H1 (cell line): ENCODE results near the gene TOB1.

Source experiments
- CREB1 ChIP-seq: IDR thresholded peaks from 2 replicates; pipeline ENCODE4 v1.6.1; 2012; ENCODE audit warnings: inconsistent platforms
- JUN ChIP-seq: IDR thresholded peaks from 2 replicates; pipeline ENCODE4 v1.6.1; 2011; ENCODE audit warnings: low read depth, mild to moderate bottlenecking, improper control_type of control experiment, low read length
- RBBP5 ChIP-seq: IDR thresholded peaks from 2 replicates; pipeline ENCODE4 v1.7.1; 2012; ENCODE audit warnings: low read depth, mild to moderate bottlenecking, inconsistent platforms, low read length, moderate library complexity, borderline replicate concordance
- TAF1 ChIP-seq: IDR thresholded peaks from 2 replicates; pipeline ENCODE4 v1.6.1; 2011; ENCODE audit warnings: mild to moderate bottlenecking, low read depth, low read length
- YY1 ChIP-seq: IDR thresholded peaks from 2 replicates; pipeline ENCODE4 v1.6.1; 2011; ENCODE audit warnings: low read depth, mild to moderate bottlenecking, low read length
- ZNF274 ChIP-seq: IDR thresholded peaks from 2 replicates; pipeline ENCODE4 v1.7.0; 2012; ENCODE audit warnings: low read length, borderline replicate concordance; ENCODE audit errors: extremely low read depth
- TF ChIP-seq, protein P1 (sequence below): fragments of 300-600 bp; sonication (generic); IDR thresholded peaks from 2 replicates; pipeline ENCODE4 v1.7.1; 2012; ENCODE audit warnings: low read length, moderate library complexity, mild to moderate bottlenecking, inconsistent platforms; ENCODE audit not compliant: insufficient replicate concordance
- TF ChIP-seq, protein P2 (sequence below), 3 experiments: IDR thresholded peaks; 1 replicate in 2 of 3; 2 replicates in 1 of 3; pipeline versions ENCODE4 v1.5.1 to v1.6.1; 2011; ENCODE audit warnings: low read length in 3 of 3, mild to moderate bottlenecking in 3 of 3, inconsistent platforms in 2 of 3, low read depth in 1 of 3, moderate library complexity in 1 of 3; ENCODE audit not compliant: insufficient read depth in 1 of 3; ENCODE audit errors: control extremely low read depth in 1 of 3

DNA sequence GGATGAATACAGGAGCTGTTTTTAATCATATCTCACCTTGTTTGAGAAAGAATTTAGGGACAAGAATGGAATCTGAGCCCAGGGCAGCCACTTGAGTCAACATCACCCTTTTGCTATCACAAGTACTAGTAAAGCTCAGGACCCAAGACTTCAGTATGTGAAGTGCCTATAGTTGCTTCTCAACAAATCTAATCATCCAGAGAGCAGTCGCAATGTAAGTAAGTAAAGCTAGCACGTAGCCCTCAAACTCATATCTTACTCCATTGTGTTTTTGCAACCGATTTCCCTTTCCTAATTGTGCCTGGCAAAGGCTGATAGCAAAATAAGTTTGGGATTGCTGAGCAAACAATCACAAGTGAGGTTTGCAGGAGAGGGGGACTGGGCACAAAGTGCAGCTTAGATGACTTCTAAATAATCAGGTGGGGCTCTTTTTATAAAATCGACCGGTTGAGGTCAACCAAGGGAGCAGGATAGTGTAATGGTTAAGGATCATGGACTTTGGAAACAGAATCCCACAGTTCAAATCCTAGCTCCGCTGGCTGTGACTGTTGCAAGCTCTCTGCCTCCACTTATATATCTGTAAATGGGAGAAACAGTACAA lies 13.0 kb downstream of the TOB1 start:
- no peak for TF ChIP-seq YY1
- TF ChIP-seq, protein P1, sequence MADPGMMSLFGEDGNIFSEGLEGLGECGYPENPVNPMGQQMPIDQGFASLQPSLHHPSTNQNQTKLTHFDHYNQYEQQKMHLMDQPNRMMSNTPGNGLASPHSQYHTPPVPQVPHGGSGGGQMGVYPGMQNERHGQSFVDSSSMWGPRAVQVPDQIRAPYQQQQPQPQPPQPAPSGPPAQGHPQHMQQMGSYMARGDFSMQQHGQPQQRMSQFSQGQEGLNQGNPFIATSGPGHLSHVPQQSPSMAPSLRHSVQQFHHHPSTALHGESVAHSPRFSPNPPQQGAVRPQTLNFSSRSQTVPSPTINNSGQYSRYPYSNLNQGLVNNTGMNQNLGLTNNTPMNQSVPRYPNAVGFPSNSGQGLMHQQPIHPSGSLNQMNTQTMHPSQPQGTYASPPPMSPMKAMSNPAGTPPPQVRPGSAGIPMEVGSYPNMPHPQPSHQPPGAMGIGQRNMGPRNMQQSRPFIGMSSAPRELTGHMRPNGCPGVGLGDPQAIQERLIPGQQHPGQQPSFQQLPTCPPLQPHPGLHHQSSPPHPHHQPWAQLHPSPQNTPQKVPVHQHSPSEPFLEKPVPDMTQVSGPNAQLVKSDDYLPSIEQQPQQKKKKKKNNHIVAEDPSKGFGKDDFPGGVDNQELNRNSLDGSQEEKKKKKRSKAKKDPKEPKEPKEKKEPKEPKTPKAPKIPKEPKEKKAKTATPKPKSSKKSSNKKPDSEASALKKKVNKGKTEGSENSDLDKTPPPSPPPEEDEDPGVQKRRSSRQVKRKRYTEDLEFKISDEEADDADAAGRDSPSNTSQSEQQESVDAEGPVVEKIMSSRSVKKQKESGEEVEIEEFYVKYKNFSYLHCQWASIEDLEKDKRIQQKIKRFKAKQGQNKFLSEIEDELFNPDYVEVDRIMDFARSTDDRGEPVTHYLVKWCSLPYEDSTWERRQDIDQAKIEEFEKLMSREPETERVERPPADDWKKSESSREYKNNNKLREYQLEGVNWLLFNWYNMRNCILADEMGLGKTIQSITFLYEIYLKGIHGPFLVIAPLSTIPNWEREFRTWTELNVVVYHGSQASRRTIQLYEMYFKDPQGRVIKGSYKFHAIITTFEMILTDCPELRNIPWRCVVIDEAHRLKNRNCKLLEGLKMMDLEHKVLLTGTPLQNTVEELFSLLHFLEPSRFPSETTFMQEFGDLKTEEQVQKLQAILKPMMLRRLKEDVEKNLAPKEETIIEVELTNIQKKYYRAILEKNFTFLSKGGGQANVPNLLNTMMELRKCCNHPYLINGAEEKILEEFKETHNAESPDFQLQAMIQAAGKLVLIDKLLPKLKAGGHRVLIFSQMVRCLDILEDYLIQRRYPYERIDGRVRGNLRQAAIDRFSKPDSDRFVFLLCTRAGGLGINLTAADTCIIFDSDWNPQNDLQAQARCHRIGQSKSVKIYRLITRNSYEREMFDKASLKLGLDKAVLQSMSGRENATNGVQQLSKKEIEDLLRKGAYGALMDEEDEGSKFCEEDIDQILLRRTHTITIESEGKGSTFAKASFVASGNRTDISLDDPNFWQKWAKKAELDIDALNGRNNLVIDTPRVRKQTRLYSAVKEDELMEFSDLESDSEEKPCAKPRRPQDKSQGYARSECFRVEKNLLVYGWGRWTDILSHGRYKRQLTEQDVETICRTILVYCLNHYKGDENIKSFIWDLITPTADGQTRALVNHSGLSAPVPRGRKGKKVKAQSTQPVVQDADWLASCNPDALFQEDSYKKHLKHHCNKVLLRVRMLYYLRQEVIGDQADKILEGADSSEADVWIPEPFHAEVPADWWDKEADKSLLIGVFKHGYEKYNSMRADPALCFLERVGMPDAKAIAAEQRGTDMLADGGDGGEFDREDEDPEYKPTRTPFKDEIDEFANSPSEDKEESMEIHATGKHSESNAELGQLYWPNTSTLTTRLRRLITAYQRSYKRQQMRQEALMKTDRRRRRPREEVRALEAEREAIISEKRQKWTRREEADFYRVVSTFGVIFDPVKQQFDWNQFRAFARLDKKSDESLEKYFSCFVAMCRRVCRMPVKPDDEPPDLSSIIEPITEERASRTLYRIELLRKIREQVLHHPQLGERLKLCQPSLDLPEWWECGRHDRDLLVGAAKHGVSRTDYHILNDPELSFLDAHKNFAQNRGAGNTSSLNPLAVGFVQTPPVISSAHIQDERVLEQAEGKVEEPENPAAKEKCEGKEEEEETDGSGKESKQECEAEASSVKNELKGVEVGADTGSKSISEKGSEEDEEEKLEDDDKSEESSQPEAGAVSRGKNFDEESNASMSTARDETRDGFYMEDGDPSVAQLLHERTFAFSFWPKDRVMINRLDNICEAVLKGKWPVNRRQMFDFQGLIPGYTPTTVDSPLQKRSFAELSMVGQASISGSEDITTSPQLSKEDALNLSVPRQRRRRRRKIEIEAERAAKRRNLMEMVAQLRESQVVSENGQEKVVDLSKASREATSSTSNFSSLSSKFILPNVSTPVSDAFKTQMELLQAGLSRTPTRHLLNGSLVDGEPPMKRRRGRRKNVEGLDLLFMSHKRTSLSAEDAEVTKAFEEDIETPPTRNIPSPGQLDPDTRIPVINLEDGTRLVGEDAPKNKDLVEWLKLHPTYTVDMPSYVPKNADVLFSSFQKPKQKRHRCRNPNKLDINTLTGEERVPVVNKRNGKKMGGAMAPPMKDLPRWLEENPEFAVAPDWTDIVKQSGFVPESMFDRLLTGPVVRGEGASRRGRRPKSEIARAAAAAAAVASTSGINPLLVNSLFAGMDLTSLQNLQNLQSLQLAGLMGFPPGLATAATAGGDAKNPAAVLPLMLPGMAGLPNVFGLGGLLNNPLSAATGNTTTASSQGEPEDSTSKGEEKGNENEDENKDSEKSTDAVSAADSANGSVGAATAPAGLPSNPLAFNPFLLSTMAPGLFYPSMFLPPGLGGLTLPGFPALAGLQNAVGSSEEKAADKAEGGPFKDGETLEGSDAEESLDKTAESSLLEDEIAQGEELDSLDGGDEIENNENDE, result no peak
- TF ChIP-seq CREB1, result no peak
- no peak for TF ChIP-seq RBBP5
- TF ChIP-seq TAF1, result no peak
- TF ChIP-seq JUN, result no peak
- TF ChIP-seq ZNF274, result no peak
- TF ChIP-seq, protein P2, sequence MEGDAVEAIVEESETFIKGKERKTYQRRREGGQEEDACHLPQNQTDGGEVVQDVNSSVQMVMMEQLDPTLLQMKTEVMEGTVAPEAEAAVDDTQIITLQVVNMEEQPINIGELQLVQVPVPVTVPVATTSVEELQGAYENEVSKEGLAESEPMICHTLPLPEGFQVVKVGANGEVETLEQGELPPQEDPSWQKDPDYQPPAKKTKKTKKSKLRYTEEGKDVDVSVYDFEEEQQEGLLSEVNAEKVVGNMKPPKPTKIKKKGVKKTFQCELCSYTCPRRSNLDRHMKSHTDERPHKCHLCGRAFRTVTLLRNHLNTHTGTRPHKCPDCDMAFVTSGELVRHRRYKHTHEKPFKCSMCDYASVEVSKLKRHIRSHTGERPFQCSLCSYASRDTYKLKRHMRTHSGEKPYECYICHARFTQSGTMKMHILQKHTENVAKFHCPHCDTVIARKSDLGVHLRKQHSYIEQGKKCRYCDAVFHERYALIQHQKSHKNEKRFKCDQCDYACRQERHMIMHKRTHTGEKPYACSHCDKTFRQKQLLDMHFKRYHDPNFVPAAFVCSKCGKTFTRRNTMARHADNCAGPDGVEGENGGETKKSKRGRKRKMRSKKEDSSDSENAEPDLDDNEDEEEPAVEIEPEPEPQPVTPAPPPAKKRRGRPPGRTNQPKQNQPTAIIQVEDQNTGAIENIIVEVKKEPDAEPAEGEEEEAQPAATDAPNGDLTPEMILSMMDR (IDR thresholded peaks at IDR 0.05; ENCODE audit: control extremely low read depth in 1 of 3, insufficient read depth in 1 of 3, low read depth in 1 of 3, low read length in 3 of 3), result no peak
